Activated CD4-positive, alpha-beta T cell treated with anti-CD3 and anti-CD28 coated beads, Interleukin-10, Interleukin-2, amounts not matched to agents 100 ng/mL and 50 ng/mL, durations not matched to agents 16 hours and 8 hours (primary cell): ENCODE measurements around the gene MUC4.
"Not testable (repeated sequence)": the region's sequence is repeated elsewhere in the genome, so short reads cannot be mapped to it uniquely, and the experiment has no call there.

Source experiments
- DNase-seq: peaks from one replicate; pipeline ENCODE4 v3.0.0-alpha.2; 2020

MUC4 gene

GRCh38 chr3:195760345-195761122, 51.2 kb downstream of the MUC4 start:
- DNase-seq: no peak

- DNase-seq: no peak
Observed at GRCh38 chr3:195758721-195759353, 52.9 kb downstream of the MUC4 start.

- DNase-seq: no peak
Observed at GRCh38 chr3:195757827-195758226, 53.9 kb downstream of the MUC4 start.

GRCh38 chr3:195757438-195757770, 54.3 kb downstream of the MUC4 start:
- no peak for DNase-seq

GRCh38 chr3:195755791-195756676, 55.7 kb downstream of the MUC4 start:
- DNase-seq: peak; percentile 34

- DNase-seq: no peak
Observed at GRCh38 chr3:195755391-195755790, 56.3 kb downstream of the MUC4 start.

- no peak for DNase-seq
Observed at GRCh38 chr3:195754906-195755305, 56.8 kb downstream of the MUC4 start.

- DNase-seq: no peak
Observed at GRCh38 chr3:195754141-195754540, 57.6 kb downstream of the MUC4 start.

GRCh38 chr3:195753581-195753980, 58.1 kb downstream of the MUC4 start:
- no peak for DNase-seq

- no peak for DNase-seq
Observed at GRCh38 chr3:195752546-195753331, 59.0 kb downstream of the MUC4 start.

GRCh38 chr3:195752066-195752465, 59.7 kb downstream of the MUC4 start:
- no peak for DNase-seq

GRCh38 chr3:195751560-195751959, 60.2 kb downstream of the MUC4 start:
- no peak for DNase-seq

- DNase-seq: no peak
Observed at GRCh38 chr3:195750797-195751520, 60.8 kb downstream of the MUC4 start.

- DNase-seq: not testable (repeated sequence)
Observed at GRCh38 chr3:195749101-195749500, 62.6 kb downstream of the MUC4 start.

- no peak for DNase-seq
Observed at GRCh38 chr3:195748661-195749060, 63.1 kb downstream of the MUC4 start.

- no peak for DNase-seq
Observed at GRCh38 chr3:195746751-195747150, 65.0 kb downstream of the MUC4 start.

GRCh38 chr3:195746346-195746745, 65.4 kb downstream of the MUC4 start:
- no peak for DNase-seq

GRCh38 chr3:195744437-195744836, 67.3 kb downstream of the MUC4 start:
- no peak for DNase-seq

GRCh38 chr3:195739561-195740111, 72.1 kb downstream of the MUC4 start:
- no peak for DNase-seq

GRCh38 chr3:195738274-195739044, 73.3 kb downstream of the MUC4 start:
- no peak for DNase-seq

GRCh38 chr3:195737782-195738181, 73.9 kb downstream of the MUC4 start:
- not testable (repeated sequence) for DNase-seq
